Smooth muscle cell (in vitro differentiated cells): Measurements from ENCODE around the gene STK11IP. TPM values are rescaled to one million over a fixed set of nuclear protein-coding genes. Genes with fewer than 3 reads are reported as not detected.
A peak's percentile ranks its signal among the peaks of the same experiment; 100 is the strongest.

Experiments
- DNase-seq: peaks from one replicate; lab custom pipeline; 2025; ENCODE audit not compliant: unreplicated experiment; lab: John Stamatoyannopoulos, UW
- H2AFZ ChIP-seq: fragments of 200-600 bp; sonication (generic); 2 replicates; pipeline ENCODE4 v1.6.0; 2016; ENCODE audit warnings: antibody characterized with exemption, low read depth, mild to moderate bottlenecking
- H3F3A ChIP-seq: fragments of 200-600 bp; sonication (generic); 2 replicates; pipeline ENCODE4 v1.6.0; 2017; ENCODE audit warnings: antibody characterized with exemption, low read depth
- H3K27ac ChIP-seq: fragments of 200-600 bp; sonication (generic); 2 replicates; pipeline ENCODE4 v1.5.1; 2016; ENCODE audit warnings: low read depth, mild to moderate bottlenecking
- H3K27me3 ChIP-seq: fragments of 200-600 bp; sonication (generic); 2 replicates; pipeline ENCODE4 v1.6.1; 2016; ENCODE audit warnings: low read depth, mild to moderate bottlenecking
- H3K36me3 ChIP-seq: fragments of 200-600 bp; sonication (generic); 2 replicates; pipeline ENCODE4 v1.5.1; 2016; ENCODE audit warnings: low read depth
- H3K4me1 ChIP-seq: fragments of 200-600 bp; sonication (generic); 2 replicates; pipeline ENCODE4 v1.5.1; 2016; ENCODE audit warnings: low read depth
- H3K4me2 ChIP-seq: fragments of 200-600 bp; sonication (generic); 2 replicates; pipeline ENCODE4 v1.6.0; 2016; ENCODE audit warnings: mild to moderate bottlenecking
- H3K4me3 ChIP-seq: fragments of 200-600 bp; sonication (generic); 2 replicates; pipeline ENCODE4 v1.5.1; 2016; ENCODE audit warnings: mild to moderate bottlenecking
- H3K79me2 ChIP-seq: fragments of 200-600 bp; sonication (generic); 2 replicates; pipeline ENCODE4 v1.6.0; 2016; ENCODE audit warnings: low read depth, mild to moderate bottlenecking
- H3K9ac ChIP-seq: fragments of 200-600 bp; sonication (generic); 2 replicates; pipeline ENCODE4 v1.6.0; 2016; ENCODE audit warnings: low read depth
- H3K9me3 ChIP-seq: fragments of 200-600 bp; sonication (generic); replicated peaks from 2 replicates; pipeline ENCODE4 v1.5.1; 2016; ENCODE audit warnings: low read depth
- H4K20me1 ChIP-seq: fragments of 200-600 bp; sonication (generic); 2 replicates; pipeline ENCODE4 v1.6.0; 2016; ENCODE audit warnings: low read depth
- CTCF ChIP-seq: fragments of 200-600 bp; sonication (generic); IDR thresholded peaks from 2 replicates; pipeline ENCODE4 v1.5.1; 2017; ENCODE audit warnings: borderline replicate concordance, mild to moderate bottlenecking, antibody characterized with exemption; ENCODE audit not compliant: insufficient read depth, poor library complexity, severe bottlenecking
- WGBS: methylation state at CpG from one replicate; pipeline ENCODE4 v1.1.7; 2016; ENCODE audit warnings: low lambda C conversion rate; 5-methylcytosine and 5-hydroxymethylcytosine counted together
- polyA plus RNA-seq: library from polyadenylated mRNA; unstranded; fragments of >200 nt; fragmentation: Nextera tagmentation; extraction: Ambion mirVana; gene quantifications from 2 replicates; pipeline ENCODE4 v1.2.1, GENCODE V29; 2016
- total RNA-seq: library from RNA; depleted of rRNA; stranded (reverse); fragments of >200 nt; gene quantifications from 2 replicates; pipeline ENCODE4 v1.2.3, GENCODE V29; 2014

Gene STK11IP
- total and polyA plus RNA-seq, 2 experiments from 2014 or later, result 10.2 to 13.6 TPM

- DNase-seq, result no peak
- no peak overlapping the region for H3K9ac ChIP-seq
- 91% methylated on average over 21 of the region's 22 CpGs for WGBS
- peaks cover 8% of the 10 kb centered on the region for H3K79me2 ChIP-seq
- no peak overlapping the region for H3K4me3 ChIP-seq
- peaks cover 3% of the 10 kb centered on the region for H4K20me1 ChIP-seq
- no peak overlapping the region for H2AFZ ChIP-seq
- H3K4me1 ChIP-seq, result peaks cover 32% of the 10 kb centered on the region
- no peaks in the 10 kb centered on the region for H3K36me3 ChIP-seq
- no peaks in the 10 kb centered on the region for H3F3A ChIP-seq
- H3K27me3 ChIP-seq, result no peaks in the 10 kb centered on the region
- H3K9me3 ChIP-seq, result no peaks in the 10 kb centered on the region
- no peak overlapping the region for H3K4me2 ChIP-seq
- no peak for TF ChIP-seq CTCF
- H3K27ac ChIP-seq, result no peak overlapping the region
These were observed 23.0 kb upstream of the STK11IP start for GRCh38 chr2:219574484-219575311.

DNA sequence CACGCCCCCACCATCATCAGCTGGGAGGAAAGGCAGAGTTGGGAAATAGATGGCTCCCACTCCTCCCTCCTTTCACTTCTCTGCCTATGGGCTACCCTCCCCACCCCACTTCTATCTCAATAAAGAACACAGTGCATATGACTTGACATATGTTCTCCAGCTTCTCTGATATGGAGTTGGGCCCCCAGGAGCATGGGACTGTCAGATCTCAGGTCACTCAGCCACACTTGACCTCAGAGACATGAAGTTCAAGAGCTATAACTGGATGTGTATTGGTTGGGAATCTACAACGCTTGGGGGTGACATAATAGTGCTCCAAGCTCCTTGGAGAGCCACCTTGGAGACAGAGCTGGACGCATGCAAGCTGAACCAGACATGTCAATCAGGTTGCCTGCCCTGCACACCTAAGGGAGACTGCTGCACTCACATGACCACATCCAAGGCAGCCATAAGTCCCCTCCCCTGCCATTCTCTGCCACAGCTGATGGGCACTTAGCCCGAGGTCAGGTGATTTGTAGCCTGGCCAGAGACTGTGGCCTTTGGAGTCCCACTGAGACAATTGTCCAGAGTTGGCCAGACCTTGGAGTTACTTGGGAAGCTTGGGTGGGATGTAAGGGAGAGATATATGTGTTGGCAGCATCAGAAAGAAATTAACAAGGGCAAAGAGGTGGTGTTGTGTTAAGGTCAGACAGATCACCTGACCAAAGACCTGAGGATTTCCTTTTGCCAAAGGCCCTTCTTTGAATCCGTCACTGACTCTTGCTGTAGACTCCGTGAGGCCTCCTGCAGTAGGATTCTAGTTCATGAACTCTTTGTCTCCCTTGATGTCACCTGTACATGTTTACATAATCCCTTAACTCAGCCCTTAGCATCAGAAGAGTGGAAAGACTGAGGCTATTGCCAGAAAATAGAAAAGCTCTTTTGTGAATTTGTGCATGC is 21.8 kb upstream of the STK11IP start:
- peaks cover 30% of the 10 kb centered on the region for H3K4me1 ChIP-seq
- no peak overlapping the region for H3K27ac ChIP-seq
- WGBS, result 92% methylated on average over 6 of the region's 6 CpGs
- no peak for DNase-seq
- no peaks in the 10 kb centered on the region for H3F3A ChIP-seq
- no peak overlapping the region for H3K9ac ChIP-seq
- no peak overlapping the region for H3K4me2 ChIP-seq
- no peaks in the 10 kb centered on the region for H3K9me3 ChIP-seq
- H3K79me2 ChIP-seq, result no peaks in the 10 kb centered on the region
- no peak overlapping the region for H2AFZ ChIP-seq
- no peak overlapping the region for H3K4me3 ChIP-seq
- no peaks in the 10 kb centered on the region for H3K27me3 ChIP-seq
- H3K36me3 ChIP-seq, result no peaks in the 10 kb centered on the region
- TF ChIP-seq CTCF, result no peak
- no peaks in the 10 kb centered on the region for H4K20me1 ChIP-seq

- H3K4me1 ChIP-seq, result peaks cover 27% of the 10 kb centered on the region
- H2AFZ ChIP-seq, result peak overlapping the region; percentile 53
- H3K4me3 ChIP-seq, result no peak overlapping the region
- H3K9me3 ChIP-seq, result no peaks in the 10 kb centered on the region
- DNase-seq, result no peak
- H3K79me2 ChIP-seq, result no peaks in the 10 kb centered on the region
- H4K20me1 ChIP-seq, result no peaks in the 10 kb centered on the region
- H3F3A ChIP-seq, result no peaks in the 10 kb centered on the region
- H3K36me3 ChIP-seq, result no peaks in the 10 kb centered on the region
- H3K27me3 ChIP-seq, result no peaks in the 10 kb centered on the region
- no peak overlapping the region for H3K27ac ChIP-seq
- H3K4me2 ChIP-seq, result peak overlapping the region; percentile 76
- WGBS, result 24% methylated on average over 15 of the region's 15 CpGs
- no peak overlapping the region for H3K9ac ChIP-seq
- no peak for TF ChIP-seq CTCF
These were observed 20.9 kb upstream of the STK11IP start for GRCh38 chr2:219576505-219577388.
